Smooth muscle cell (in vitro differentiated cells): ENCODE measurements around the gene SLC2A5. TPM values are rescaled to one million over a fixed set of nuclear protein-coding genes. Genes with fewer than 3 reads are reported as not detected.

Experiments
- DNase-seq: peaks from one replicate; lab custom pipeline; 2025; ENCODE audit not compliant: unreplicated experiment; lab: John Stamatoyannopoulos, UW
- H2AFZ ChIP-seq: fragments of 200-600 bp; sonication (generic); 2 replicates; pipeline ENCODE4 v1.6.0; 2016; ENCODE audit warnings: antibody characterized with exemption, low read depth, mild to moderate bottlenecking
- H3F3A ChIP-seq: fragments of 200-600 bp; sonication (generic); 2 replicates; pipeline ENCODE4 v1.6.0; 2017; ENCODE audit warnings: antibody characterized with exemption, low read depth
- H3K27ac ChIP-seq: fragments of 200-600 bp; sonication (generic); 2 replicates; pipeline ENCODE4 v1.5.1; 2016; ENCODE audit warnings: low read depth, mild to moderate bottlenecking
- H3K27me3 ChIP-seq: fragments of 200-600 bp; sonication (generic); 2 replicates; pipeline ENCODE4 v1.6.1; 2016; ENCODE audit warnings: low read depth, mild to moderate bottlenecking
- H3K36me3 ChIP-seq: fragments of 200-600 bp; sonication (generic); 2 replicates; pipeline ENCODE4 v1.5.1; 2016; ENCODE audit warnings: low read depth
- H3K4me1 ChIP-seq: fragments of 200-600 bp; sonication (generic); 2 replicates; pipeline ENCODE4 v1.5.1; 2016; ENCODE audit warnings: low read depth
- H3K4me2 ChIP-seq: fragments of 200-600 bp; sonication (generic); 2 replicates; pipeline ENCODE4 v1.6.0; 2016; ENCODE audit warnings: mild to moderate bottlenecking
- H3K4me3 ChIP-seq: fragments of 200-600 bp; sonication (generic); 2 replicates; pipeline ENCODE4 v1.5.1; 2016; ENCODE audit warnings: mild to moderate bottlenecking
- H3K79me2 ChIP-seq: fragments of 200-600 bp; sonication (generic); 2 replicates; pipeline ENCODE4 v1.6.0; 2016; ENCODE audit warnings: low read depth, mild to moderate bottlenecking
- H3K9ac ChIP-seq: fragments of 200-600 bp; sonication (generic); 2 replicates; pipeline ENCODE4 v1.6.0; 2016; ENCODE audit warnings: low read depth
- H3K9me3 ChIP-seq: fragments of 200-600 bp; sonication (generic); replicated peaks from 2 replicates; pipeline ENCODE4 v1.5.1; 2016; ENCODE audit warnings: low read depth
- H4K20me1 ChIP-seq: fragments of 200-600 bp; sonication (generic); 2 replicates; pipeline ENCODE4 v1.6.0; 2016; ENCODE audit warnings: low read depth
- CTCF ChIP-seq: fragments of 200-600 bp; sonication (generic); IDR thresholded peaks from 2 replicates; pipeline ENCODE4 v1.5.1; 2017; ENCODE audit warnings: borderline replicate concordance, mild to moderate bottlenecking, antibody characterized with exemption; ENCODE audit not compliant: insufficient read depth, poor library complexity, severe bottlenecking
- WGBS: methylation state at CpG from one replicate; pipeline ENCODE4 v1.1.7; 2016; ENCODE audit warnings: low lambda C conversion rate; 5-methylcytosine and 5-hydroxymethylcytosine counted together
- polyA plus RNA-seq: library from polyadenylated mRNA; unstranded; fragments of >200 nt; fragmentation: Nextera tagmentation; extraction: Ambion mirVana; gene quantifications from 2 replicates; pipeline ENCODE4 v1.2.1, GENCODE V29; 2016
- total RNA-seq: library from RNA; depleted of rRNA; stranded (reverse); fragments of >200 nt; gene quantifications from 2 replicates; pipeline ENCODE4 v1.2.3, GENCODE V29; 2014

SLC2A5 gene
- total and polyA plus RNA-seq, 2 experiments from 2014 or later, result 0.04 TPM; not detected in 1

GRCh38 chr1:9100471-9101043 is 31.1 kb upstream of the SLC2A5 start:
- Histone ChIP-seq H3K9me3 (no peaks in the 10 kb centered on the region), H3K4me3 (no peak overlapping the region), H3K9ac (no peak overlapping the region), H3K4me2 (no peak overlapping the region), H3F3A (peaks cover 5% of the 10 kb centered on the region), H3K36me3 (no peaks in the 10 kb centered on the region), H3K27ac (peak overlapping the region; percentile 49), H4K20me1 (no peaks in the 10 kb centered on the region), H3K79me2 (no peaks in the 10 kb centered on the region), H3K4me1 (no peaks in the 10 kb centered on the region), H3K27me3 (no peaks in the 10 kb centered on the region), H2AFZ (no peak overlapping the region)
- no peak for TF ChIP-seq CTCF
- WGBS, result 61% methylated on average over 8 of the region's 8 CpGs
- no peak for DNase-seq

- Histone ChIP-seq H2AFZ (no peak overlapping the region), H3K4me3 (no peak overlapping the region), H3F3A (peaks cover 5% of the 10 kb centered on the region), H4K20me1 (no peaks in the 10 kb centered on the region), H3K27ac (no peak overlapping the region), H3K9ac (no peak overlapping the region), H3K9me3 (no peaks in the 10 kb centered on the region), H3K4me2 (no peak overlapping the region), H3K36me3 (no peaks in the 10 kb centered on the region), H3K27me3 (no peaks in the 10 kb centered on the region), H3K4me1 (no peaks in the 10 kb centered on the region), H3K79me2 (no peaks in the 10 kb centered on the region)
- TF ChIP-seq CTCF, result no peak
- DNase-seq, result no peak
- WGBS, result 94% methylated on average over 7 of the region's 7 CpGs
Observed at GRCh38 chr1:9099555-9099954, 30.1 kb upstream of the SLC2A5 start.

GRCh38 chr1:9097947-9098705 is 28.7 kb upstream of the SLC2A5 start:
- no peak for DNase-seq
- H3K9ac ChIP-seq, result no peak overlapping the region
- no peak for TF ChIP-seq CTCF

More at GRCh38 chr1:9097947-9098705, 28.7 kb upstream of the SLC2A5 start:
- Histone ChIP-seq H4K20me1 (no peaks in the 10 kb centered on the region), H2AFZ (no peak overlapping the region), H3K36me3 (no peaks in the 10 kb centered on the region), H3K9me3 (no peaks in the 10 kb centered on the region), H3K27me3 (no peaks in the 10 kb centered on the region), H3K4me3 (no peak overlapping the region), H3K4me2 (no peak overlapping the region), H3K27ac (no peak overlapping the region), H3K79me2 (no peaks in the 10 kb centered on the region), H3K4me1 (no peaks in the 10 kb centered on the region), H3F3A (peaks cover 5% of the 10 kb centered on the region)
- WGBS, result 85% methylated on average over 13 of the region's 13 CpGs
